AG09319 (cell line): ENCODE results near the gene HOXA3.

Experiments used
- DNase-seq: peaks from one replicate; pipeline ENCODE4 v3.0.0-alpha.2; 2010; ENCODE audit warnings: low read depth; ENCODE audit errors: extremely low read depth
- CTCF ChIP-seq: IDR thresholded peaks from 2 replicates; pipeline ENCODE4 v1.5.1; 2011; ENCODE audit warnings: low read depth, mild to moderate bottlenecking, inconsistent platforms, low read length, moderate library complexity

Gene HOXA3

GRCh38 chr7:27132978-27133377 is 19.4 kb downstream of the HOXA3 start:
- TF ChIP-seq CTCF, result no peak

GRCh38 chr7:27132214-27132613 is 20.2 kb downstream of the HOXA3 start:
- no peak for DNase-seq
- no peak for TF ChIP-seq CTCF

More at GRCh38 chr7:27132978-27133377, 19.4 kb downstream of the HOXA3 start:
- no peak for DNase-seq

- DNase-seq, result no peak
- no peak for TF ChIP-seq CTCF
Observed at GRCh38 chr7:27131390-27131819, 21.0 kb downstream of the HOXA3 start.

- no peak for TF ChIP-seq CTCF
- DNase-seq, result no peak
Observed at GRCh38 chr7:27130540-27131389, 21.6 kb downstream of the HOXA3 start, which contains the start of gene HOXA4. TSS of gene HOXA4 (minus strand) at chr7:27130757. CDS start at chr7:27130733, 24 bp downstream.

- no peak for DNase-seq
- no peak for TF ChIP-seq CTCF
Observed at GRCh38 chr7:27129729-27130539, 22.4 kb downstream of the HOXA3 start.

GRCh38 chr7:27128776-27129728 is 23.3 kb downstream of the HOXA3 start:
- no peak for TF ChIP-seq CTCF
- DNase-seq, result no peak
